Activated B cell treated with CpG ODN at 0.5 μM for 24 hours (primary cell): ENCODE results near the gene JADE1. TPM values are rescaled to one million over a fixed set of nuclear protein-coding genes. Genes with fewer than 3 reads are reported as not detected.
A peak's percentile ranks its signal among the peaks of the same experiment; 100 is the strongest.

Experiments
- ATAC-seq: fragments of 200-7000 bp; cut with Tn5 transposase; one replicate; pipeline ENCODE4 v1.10.0; 2021; ENCODE audit warnings: low read depth, mild to moderate bottlenecking, moderate library complexity
- CTCF ChIA-PET: fragments of 350-600 bp; sonication (Branson Sonifier 250); formaldehyde crosslinking; loops from one replicate; lab custom pipeline; 2021; ENCODE audit warnings: antibody characterized with exemption; lab: Charles Lee
- POLR2A ChIA-PET: fragments of 350-600 bp; sonication (Branson Sonifier 250); formaldehyde crosslinking; loops from one replicate; lab custom pipeline; 2021; ENCODE audit warnings: antibody characterized with exemption; lab: Charles Lee
- DNase-seq: peaks from one replicate; pipeline ENCODE4 v3.0.0; 2022
- H3K27ac Mint-ChIP-seq: one replicate; pipeline ENCODE4 v1.8.0; 2020; ENCODE audit warnings: mixed read lengths
- H3K27me3 Mint-ChIP-seq: one replicate; pipeline ENCODE4 v1.8.0; 2021; ENCODE audit warnings: mixed read lengths
- H3K36me3 Mint-ChIP-seq: one replicate; pipeline ENCODE4 v1.8.0; 2021; ENCODE audit warnings: low read depth, mixed read lengths
- H3K4me1 Mint-ChIP-seq: one replicate; pipeline ENCODE4 v1.8.0; 2021; ENCODE audit warnings: mixed read lengths
- H3K4me3 Mint-ChIP-seq: one replicate; pipeline ENCODE4 v1.8.0; 2020; ENCODE audit warnings: mild to moderate bottlenecking, mixed read lengths
- H3K9me3 Mint-ChIP-seq: one replicate; pipeline ENCODE4 v1.8.0; 2020; ENCODE audit warnings: mixed read lengths
- intact Hi-C: fragments of 100-400 bp; cut with micrococcal nuclease; formaldehyde crosslinking; loops from one replicate; pipeline ENCODE4 v1.15.1; 2024
- total RNA-seq: library from RNA; stranded (reverse); gene quantifications from 2 replicates; pipeline ENCODE4 v1.2.3, GENCODE V29; 2022
- TF ChIP-seq, protein P1 (sequence below): fragments of 200-600 bp; IDR thresholded peaks from one replicate; pipeline ENCODE4 v1.8.0; 2022; ENCODE audit warnings: antibody characterized with exemption, mild to moderate bottlenecking

JADE1 gene
- total RNA-seq, 1 donor from 2014 or later, result 29.2 TPM

- Mint-ChIP-seq H3K4me1 (peaks cover 2% of the 10 kb centered on the region), H3K27ac (no peak overlapping the region), H3K4me3 (no peak overlapping the region), H3K9me3 (no peaks in the 10 kb centered on the region), H3K27me3 (peaks cover 2% of the 10 kb centered on the region), H3K36me3 (no peaks in the 10 kb centered on the region)
- POLR2A ChIA-PET, result no interaction called here
- intact Hi-C loops, result no loop called here
- CTCF ChIA-PET, result no interaction called here
- TF ChIP-seq, protein P1, sequence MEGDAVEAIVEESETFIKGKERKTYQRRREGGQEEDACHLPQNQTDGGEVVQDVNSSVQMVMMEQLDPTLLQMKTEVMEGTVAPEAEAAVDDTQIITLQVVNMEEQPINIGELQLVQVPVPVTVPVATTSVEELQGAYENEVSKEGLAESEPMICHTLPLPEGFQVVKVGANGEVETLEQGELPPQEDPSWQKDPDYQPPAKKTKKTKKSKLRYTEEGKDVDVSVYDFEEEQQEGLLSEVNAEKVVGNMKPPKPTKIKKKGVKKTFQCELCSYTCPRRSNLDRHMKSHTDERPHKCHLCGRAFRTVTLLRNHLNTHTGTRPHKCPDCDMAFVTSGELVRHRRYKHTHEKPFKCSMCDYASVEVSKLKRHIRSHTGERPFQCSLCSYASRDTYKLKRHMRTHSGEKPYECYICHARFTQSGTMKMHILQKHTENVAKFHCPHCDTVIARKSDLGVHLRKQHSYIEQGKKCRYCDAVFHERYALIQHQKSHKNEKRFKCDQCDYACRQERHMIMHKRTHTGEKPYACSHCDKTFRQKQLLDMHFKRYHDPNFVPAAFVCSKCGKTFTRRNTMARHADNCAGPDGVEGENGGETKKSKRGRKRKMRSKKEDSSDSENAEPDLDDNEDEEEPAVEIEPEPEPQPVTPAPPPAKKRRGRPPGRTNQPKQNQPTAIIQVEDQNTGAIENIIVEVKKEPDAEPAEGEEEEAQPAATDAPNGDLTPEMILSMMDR, result no peak
- DNase-seq (no peak), ATAC-seq (no peak)
These were observed 9.2 kb upstream of the JADE1 start for GRCh38 chr4:128800284-128800683.

GRCh38 chr4:128800701-128801284, 8.7 kb upstream of the JADE1 start:
- TF ChIP-seq, protein P1, result no peak
- DNase-seq, result no peak
- peaks cover 2% of the 10 kb centered on the region for H3K27me3 Mint-ChIP-seq
- intact Hi-C loops, result no loop called here
- no peaks in the 10 kb centered on the region for H3K9me3 Mint-ChIP-seq
- no peak for ATAC-seq
- peaks cover 2% of the 10 kb centered on the region for H3K4me1 Mint-ChIP-seq
- no peak overlapping the region for H3K4me3 Mint-ChIP-seq
- ChIA-PET POLR2A (no interaction called here), CTCF (no interaction called here)
- no peak overlapping the region for H3K27ac Mint-ChIP-seq
- no peaks in the 10 kb centered on the region for H3K36me3 Mint-ChIP-seq

- H3K27ac Mint-ChIP-seq, result no peak overlapping the region
- DNase-seq (no peak), ATAC-seq (no peak)
- H3K9me3 Mint-ChIP-seq, result no peaks in the 10 kb centered on the region
- CTCF ChIA-PET, result no interaction called here
- no peaks in the 10 kb centered on the region for H3K36me3 Mint-ChIP-seq
- intact Hi-C loops, result no loop called here
- TF ChIP-seq, protein P1, result no peak
- H3K27me3 Mint-ChIP-seq, result no peaks in the 10 kb centered on the region
- POLR2A ChIA-PET, result no interaction called here
- no peak overlapping the region for H3K4me3 Mint-ChIP-seq
- H3K4me1 Mint-ChIP-seq, result peaks cover 2% of the 10 kb centered on the region
These were observed 6.5 kb upstream of the JADE1 start for GRCh38 chr4:128802680-128803628.

GRCh38 chr4:128803783-128804182, 5.7 kb upstream of the JADE1 start:
- no peaks in the 10 kb centered on the region for H3K27me3 Mint-ChIP-seq
- intact Hi-C loops, result no loop called here
- DNase-seq, result no peak
- ATAC-seq, result no peak
- H3K4me3 Mint-ChIP-seq, result no peak overlapping the region
- ChIA-PET POLR2A (interaction anchor here (0.5 kb wide), 1 partner anchor 22 kb away, joined by 3 read pairs; no protein-coding TSS in a partner anchor), CTCF (no interaction called here)
- no peaks in the 10 kb centered on the region for H3K36me3 Mint-ChIP-seq
- H3K27ac Mint-ChIP-seq, result no peak overlapping the region
- H3K9me3 Mint-ChIP-seq, result no peaks in the 10 kb centered on the region
- peaks cover 2% of the 10 kb centered on the region for H3K4me1 Mint-ChIP-seq
- TF ChIP-seq, protein P1, result no peak

DNA sequence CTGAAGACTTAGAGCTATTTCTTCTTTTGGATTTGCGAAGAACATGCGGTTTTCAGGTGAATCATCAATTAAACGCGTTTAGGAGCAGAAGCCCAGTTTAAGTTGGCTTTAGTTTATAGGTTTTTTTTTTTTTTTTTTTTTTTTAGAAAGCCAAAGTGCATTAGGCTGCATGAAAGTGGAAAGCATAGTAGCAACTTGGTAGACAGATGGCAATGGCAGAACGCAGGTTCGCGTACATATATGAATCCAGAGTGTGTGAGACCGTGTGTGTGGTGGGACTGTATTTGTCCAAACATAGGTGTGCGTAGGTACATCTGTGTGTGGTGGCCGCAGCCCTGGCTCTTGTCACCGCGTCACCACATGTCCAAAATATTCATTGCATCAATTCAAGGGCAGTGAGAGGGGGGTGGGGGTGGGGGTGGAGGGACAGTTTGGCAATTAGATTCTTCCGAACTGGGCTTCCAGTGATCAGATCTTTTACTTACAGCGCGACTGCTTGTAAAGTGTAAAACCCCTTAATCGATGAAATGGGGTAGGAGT, 901 bp downstream of the JADE1 start:
- intact Hi-C loops, result loop anchor here (5.0 kb wide), 2 partner anchors 107 to 133 kb away; no protein-coding TSS in a partner anchor
- DNase-seq (no peak), ATAC-seq (no peak)
- Mint-ChIP-seq H3K27me3 (no peaks in the 10 kb centered on the region), H3K4me1 (peaks cover 16% of the 10 kb centered on the region), H3K4me3 (peak overlapping the region; percentile 97), H3K27ac (peak overlapping the region; percentile 98), H3K36me3 (peaks cover 9% of the 10 kb centered on the region), H3K9me3 (no peaks in the 10 kb centered on the region)
- TF ChIP-seq, protein P1, result no peak
- POLR2A ChIA-PET, result interaction anchor here (0.6 to 1.5 kb wide), 15 partner anchors 11 to 973 kb away, joined by 3 to 14 read pairs (median 5); partner anchors contain the start of genes ABHD18, MFSD8 and SCLT1
- CTCF ChIA-PET, result interaction anchor here (0.8 kb wide), 1 partner anchor 20 kb away, joined by 3 read pairs; no protein-coding TSS in a partner anchor
